Fibroblast of villous mesenchyme (primary cell): ENCODE data around the gene IDS. TPM values are rescaled to one million over a fixed set of nuclear protein-coding genes. Genes with fewer than 3 reads are reported as not detected.
"Not testable (repeated sequence)": the region's sequence is repeated elsewhere in the genome, so short reads cannot be mapped to it uniquely, and the experiment has no call there.

ENCODE experiments used
- DNase-seq: peaks from one replicate; pipeline ENCODE4 v3.0.0-alpha.2; 2010; ENCODE audit warnings: low read depth
- H3K4me3 ChIP-seq: 2 replicates; pipeline ENCODE4 v1.5.1; 2011; ENCODE audit warnings: low read depth, mild to moderate bottlenecking, low read length
- CTCF ChIP-seq: IDR thresholded peaks from 2 replicates; pipeline ENCODE4 v1.5.1; 2012; ENCODE audit warnings: low read depth, mild to moderate bottlenecking, low read length; ENCODE audit not compliant: insufficient read depth
- total RNA-seq: library from RNA; depleted of rRNA; stranded (reverse); fragments of >200 nt; gene quantifications from 2 replicates; pipeline ENCODE4 v1.2.3, GENCODE V29; 2012

The IDS gene
- 35.4 and 50.1 TPM in 2 replicates for total RNA-seq

- peak; percentile 3 for TF ChIP-seq CTCF
- H3K4me3 ChIP-seq, result peak within 1 kb of the TSS; percentile 69
- peak; percentile 87 for DNase-seq
These were observed at the start of gene IDS for GRCh38 chrX:149504915-149505651. TSS of gene IDS (minus strand) at chrX:149505306. CDS start at chrX:149505137, 169 bp downstream.

- DNase-seq, H3K4me3 ChIP-seq: not testable (repeated sequence)
These were observed 46.8 kb upstream of the IDS start for GRCh38 chrX:149551939-149552248.

- not testable (repeated sequence) for DNase-seq
These were observed 46.3 kb upstream of the IDS start for GRCh38 chrX:149551245-149551938.

GRCh38 chrX:149550454-149550853 lies 45.3 kb upstream of the IDS start:
- H3K4me3 ChIP-seq, DNase-seq: not testable (repeated sequence)

More at GRCh38 chrX:149551245-149551938, 46.3 kb upstream of the IDS start:
- H3K4me3 ChIP-seq, result not testable (repeated sequence)

- not testable (repeated sequence) for DNase-seq, H3K4me3 ChIP-seq
These were observed 44.6 kb upstream of the IDS start, which contains the start of gene HSFX3 for GRCh38 chrX:149549701-149550100. TSS of gene HSFX3 (minus strand) at chrX:149549924. CDS start at chrX:149549852, 72 bp downstream.

GRCh38 chrX:149547782-149548181 lies 42.7 kb upstream of the IDS start:
- H3K4me3 ChIP-seq, DNase-seq: not testable (repeated sequence)

GRCh38 chrX:149546962-149547361 lies 41.9 kb upstream of the IDS start:
- H3K4me3 ChIP-seq, DNase-seq: not testable (repeated sequence)

GRCh38 chrX:149545545-149546543 lies 40.7 kb upstream of the IDS start:
- peak; percentile 10 for DNase-seq

GRCh38 chrX:149541521-149542047 lies 36.5 kb upstream of the IDS start:
- peak overlapping the region; percentile 80 for H3K4me3 ChIP-seq
- DNase-seq, result no peak
- TF ChIP-seq CTCF, result no peak

More at GRCh38 chrX:149545545-149546543, 40.7 kb upstream of the IDS start:
- not testable (repeated sequence) for H3K4me3 ChIP-seq
